Panc1 (cell line): ENCODE results near the gene TBKBP1. TPM values are rescaled to one million over a fixed set of nuclear protein-coding genes. Genes with fewer than 3 reads are reported as not detected.

Experiments used
- ATAC-seq: fragments of 200-7000 bp; cut with Tn5 transposase; 2 replicates; pipeline ENCODE4 v1.9.1; 2020; ENCODE audit warnings: mild to moderate bottlenecking, moderate library complexity
- BruUV-seq: library from RNA; stranded (reverse); fragments of 400-500 nt; replicated peaks from 2 replicates; lab custom pipeline; 2021; lab: Mats Ljungman, UMichigan
- CTCF ChIA-PET: fragments of 300-600 bp; sonication (Branson Sonifier 250); formaldehyde crosslinking; loops from one replicate; lab custom pipeline; 2022; ENCODE audit warnings: antibody characterized with exemption; lab: Charles Lee
- POLR2A ChIA-PET: fragments of 300-600 bp; sonication (Branson Sonifier 250); formaldehyde crosslinking; loops from one replicate; lab custom pipeline; 2022; ENCODE audit warnings: antibody characterized with exemption; lab: Charles Lee
- DNase-seq: peaks from one replicate; pipeline ENCODE4 v3.0.0-alpha.2; 2010; ENCODE audit warnings: low read depth, low spot score
- H3K27ac ChIP-seq: 2 replicates; pipeline ENCODE4 v1.5.1; 2011; ENCODE audit warnings: mild to moderate bottlenecking, low read length, inconsistent platforms
- H3K27me3 ChIP-seq: fragments of 200-500 bp; sonication (Bioruptor generic); 2 replicates; pipeline ENCODE4 v1.6.0; 2014; ENCODE audit warnings: low read length, inconsistent platforms; ENCODE audit not compliant: control insufficient read depth, insufficient read depth
- H3K36me3 ChIP-seq: fragments of 200-500 bp; sonication (Bioruptor generic); 2 replicates; pipeline ENCODE4 v1.5.1; 2014; ENCODE audit warnings: inconsistent platforms, mild to moderate bottlenecking, low read length, moderate library complexity; ENCODE audit not compliant: control insufficient read depth, insufficient read depth
- H3K4me1 ChIP-seq: 2 replicates; pipeline ENCODE4 v1.5.1; 2011; ENCODE audit warnings: inconsistent platforms, mild to moderate bottlenecking, low read length, moderate library complexity; ENCODE audit not compliant: control insufficient read depth, insufficient read depth
- H3K4me3 ChIP-seq, 2 experiments: 2 replicates each; pipeline ENCODE4 v1.5.1; 2011 to 2012; ENCODE audit warnings: low read depth in 2 of 2, low read length in 2 of 2, mild to moderate bottlenecking in 2 of 2, inconsistent platforms in 1 of 2, moderate library complexity in 1 of 2
- H3K9me3 ChIP-seq: fragments of 200-500 bp; sonication (Bioruptor generic); 2 replicates; pipeline ENCODE4 v1.5.1; 2014; ENCODE audit warnings: low read depth, mild to moderate bottlenecking, inconsistent platforms, low read length, moderate library complexity; ENCODE audit not compliant: control insufficient read depth, insufficient read depth
- CTCF ChIP-seq: fragments of 450-650 bp; IDR thresholded peaks from 2 replicates; pipeline ENCODE4 v1.5.1; 2017; ENCODE audit warnings: mild to moderate bottlenecking
- POLR2AphosphoS5 ChIP-seq: IDR thresholded peaks from 2 replicates; pipeline ENCODE4 v1.6.1; 2012; ENCODE audit warnings: mild to moderate bottlenecking, low read depth, low read length, moderate library complexity
- REST ChIP-seq, 2 experiments: IDR thresholded peaks; 2 replicates each; pipeline ENCODE4 v1.6.1; 2011 to 2012; ENCODE audit warnings: low read depth in 2 of 2, control low read depth in 1 of 2, low read length in 1 of 2, mild to moderate bottlenecking in 1 of 2, moderate library complexity in 1 of 2; ENCODE audit not compliant: insufficient read depth in 1 of 2
- SIN3A ChIP-seq: IDR thresholded peaks from 2 replicates; pipeline ENCODE4 v1.6.1; 2012; ENCODE audit warnings: low read depth, mild to moderate bottlenecking, low read length, moderate library complexity, borderline replicate concordance; ENCODE audit not compliant: insufficient read depth
- TCF7L2 ChIP-seq: IDR thresholded peaks from 2 replicates; pipeline ENCODE4 v1.6.1; 2011; ENCODE audit warnings: mild to moderate bottlenecking, low read depth, low read length, inconsistent platforms
- in situ Hi-C: cut with HindIII; loops from 2 replicates; pipeline ENCODE4 v1.10.0; 2016; ENCODE audit warnings: low sequenced_read_pairs, low pct_unique_long_range_greater_than_20kb
- intact Hi-C: fragments of 100-400 bp; cut with micrococcal nuclease; formaldehyde crosslinking; loops from one replicate; pipeline ENCODE4 v1.10.0; 2022; ENCODE audit not compliant: unreplicated experiment
- total RNA-seq: library from RNA; stranded (reverse); gene quantifications from one replicate; pipeline ENCODE4 v1.2.1, GENCODE V29; 2021; ENCODE audit not compliant: unreplicated experiment

TBKBP1 gene
- total RNA-seq, 1 experiment from 2014 or later = 12.0 TPM

GRCh38 chr17:47649153-47649971 is 44.6 kb upstream of the TBKBP1 start, which contains the start of gene KPNB1:
KPNB1 (plus strand) TSS chr17:47649919; CDS start chr17:47650245, 326 bp downstream.
- TF ChIP-seq POLR2AphosphoS5 (peak; percentile 93), REST (IDR thresholded peaks at IDR 0.05; ENCODE audit: insufficient read depth in 1 of 2, low read depth in 2 of 2, low read length in 1 of 2) (peak in 1 of 2 experiments; percentile 55; a peak in 1 of 4 replicates), SIN3A (peak; percentile 94; the same call in 1 of the 2 replicates), CTCF (no peak)
- H3K9me3 ChIP-seq = no peaks in the 10 kb centered on the region
- ATAC-seq (peak; percentile 92), DNase-seq (peak; percentile 94)
- peak within 1 kb of the TSS; percentile 99 for H3K27ac ChIP-seq
- intact Hi-C loops (no loop called here), in situ Hi-C loops (no loop called here)
- peaks cover 30% of the 10 kb centered on the region for H3K36me3 ChIP-seq
- POLR2A ChIA-PET = interaction anchor here (0.5 to 1.1 kb wide), 6 partner anchors 13 to 182 kb away, joined by 3 to 7 read pairs (median 4); partner anchors contain the start of genes LRRC46 and MRPL10
- H3K27me3 ChIP-seq = no peaks in the 10 kb centered on the region
- H3K4me1 ChIP-seq = peaks cover 37% of the 10 kb centered on the region
- no TSS peak for BruUV-seq
- H3K4me3 ChIP-seq = peak within 1 kb of the TSS; percentile 88 to 96
- CTCF ChIA-PET = interaction anchor here (0.5 to 0.8 kb wide), 4 partner anchors 34 to 336 kb away, joined by 3 to 4 read pairs (median 3); no protein-coding TSS in a partner anchor

- Histone ChIP-seq H3K27ac (peak overlapping the region; percentile 77; the same call in 1 of the 2 replicates), H3K9me3 (no peaks in the 10 kb centered on the region), H3K27me3 (no peaks in the 10 kb centered on the region), H3K4me1 (peaks cover 44% of the 10 kb centered on the region), H3K36me3 (peaks cover 37% of the 10 kb centered on the region), H3K4me3 (peak overlapping the region; percentile 64 to 88)
- POLR2A ChIA-PET = interaction anchor here (0.7 to 1.1 kb wide), 5 partner anchors 12 to 181 kb away, joined by 3 to 10 read pairs (median 4); partner anchors contain the start of genes LRRC46 and MRPL10
- intact Hi-C loops = no loop called here
- BruUV-seq = no TSS peak
- ATAC-seq = peak; percentile 29
- in situ Hi-C loops = no loop called here
- TF ChIP-seq SIN3A (no peak), TCF7L2 (no peak), POLR2AphosphoS5 (peak; percentile 74; the same call in 1 of the 2 replicates), REST (IDR thresholded peaks at IDR 0.05; ENCODE audit: insufficient read depth in 1 of 2, low read depth in 2 of 2, low read length in 1 of 2) (no peak)
- CTCF ChIA-PET = interaction anchor here (0.6 kb wide), 1 partner anchor 336 kb away, joined by 3 read pairs; no protein-coding TSS in a partner anchor
- no peak for DNase-seq
Observed at GRCh38 chr17:47649972-47650524, 43.9 kb upstream of the TBKBP1 start.
